ENCODE data around the gene BICDL1.

Gene BICDL1

DNA sequence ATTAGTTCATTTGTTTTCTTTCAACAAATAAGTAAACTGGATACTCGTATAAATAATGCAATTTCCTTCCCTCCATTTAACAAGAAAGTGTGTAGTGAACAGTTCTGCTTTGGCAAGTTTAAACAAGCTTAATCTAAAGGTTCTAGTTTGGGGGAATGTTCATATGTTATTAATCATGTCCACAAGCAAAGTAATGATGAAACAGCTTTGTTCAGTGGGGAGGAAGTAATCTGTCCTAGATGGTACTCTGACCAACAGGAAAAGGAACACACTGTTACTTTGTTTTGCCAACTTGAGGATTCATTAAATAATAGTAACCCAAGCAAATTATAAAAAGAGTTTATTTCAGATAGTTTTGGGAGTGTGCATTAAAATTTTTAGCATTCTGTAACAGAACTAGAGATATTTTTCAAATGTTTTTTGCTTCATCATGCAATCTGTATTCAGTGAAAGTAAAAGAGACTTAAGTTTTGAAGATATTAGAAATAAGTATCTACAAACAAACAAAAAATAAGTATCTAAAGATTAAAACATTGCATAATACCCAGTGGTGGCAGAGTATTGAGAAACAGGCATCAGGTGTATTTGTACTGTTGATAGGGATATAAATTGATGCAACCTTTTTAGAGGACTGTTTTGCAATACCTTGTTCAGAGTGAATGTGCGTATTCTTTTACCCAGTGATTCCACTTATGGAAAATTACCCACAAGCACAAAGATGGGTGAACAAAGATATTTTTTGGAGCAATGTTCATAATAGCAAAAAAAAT, 66.4 kb downstream of the BICDL1 start:
- no peak for DNase-seq

- DNase-seq, result no peak
These were observed 67.7 kb downstream of the BICDL1 start for GRCh38 chr12:120056739-120057138.

- DNase-seq, result no peak
These were observed 71.2 kb downstream of the BICDL1 start for GRCh38 chr12:120060196-120060595.

- no peak for DNase-seq
These were observed 71.7 kb downstream of the BICDL1 start for GRCh38 chr12:120060717-120061116.

GRCh38 chr12:120061575-120062214, 72.7 kb downstream of the BICDL1 start:
- DNase-seq, result no peak

DNA sequence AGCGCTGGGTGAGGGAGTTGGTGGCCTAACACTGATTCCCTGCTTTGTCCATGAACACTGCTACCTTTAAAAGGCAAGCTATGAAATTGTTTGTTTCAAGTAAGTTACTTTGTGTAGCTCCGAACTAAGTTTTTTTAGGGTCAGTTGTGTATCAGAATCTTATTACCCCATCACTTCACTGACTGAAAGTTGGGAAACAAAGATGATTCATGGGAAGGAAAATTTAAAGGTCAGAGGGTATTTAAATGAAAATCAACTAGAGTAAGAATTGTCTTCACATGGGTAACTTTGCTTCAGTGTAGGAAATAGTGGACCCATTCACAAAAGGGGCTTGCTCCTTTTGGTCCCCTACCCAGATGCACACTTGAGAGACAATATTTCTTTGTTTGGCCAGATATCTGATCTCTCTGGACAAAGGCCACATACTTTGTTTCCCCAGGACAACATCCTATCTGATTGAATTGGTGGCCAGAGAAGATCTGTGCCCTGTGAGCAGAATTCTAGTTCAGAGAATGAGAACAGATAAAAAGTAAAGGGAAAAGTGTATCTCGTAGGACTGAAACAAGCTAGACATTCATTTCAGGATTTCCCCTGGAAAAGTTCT, 74.0 kb downstream of the BICDL1 start:
- DNase-seq, result no peak

DNA sequence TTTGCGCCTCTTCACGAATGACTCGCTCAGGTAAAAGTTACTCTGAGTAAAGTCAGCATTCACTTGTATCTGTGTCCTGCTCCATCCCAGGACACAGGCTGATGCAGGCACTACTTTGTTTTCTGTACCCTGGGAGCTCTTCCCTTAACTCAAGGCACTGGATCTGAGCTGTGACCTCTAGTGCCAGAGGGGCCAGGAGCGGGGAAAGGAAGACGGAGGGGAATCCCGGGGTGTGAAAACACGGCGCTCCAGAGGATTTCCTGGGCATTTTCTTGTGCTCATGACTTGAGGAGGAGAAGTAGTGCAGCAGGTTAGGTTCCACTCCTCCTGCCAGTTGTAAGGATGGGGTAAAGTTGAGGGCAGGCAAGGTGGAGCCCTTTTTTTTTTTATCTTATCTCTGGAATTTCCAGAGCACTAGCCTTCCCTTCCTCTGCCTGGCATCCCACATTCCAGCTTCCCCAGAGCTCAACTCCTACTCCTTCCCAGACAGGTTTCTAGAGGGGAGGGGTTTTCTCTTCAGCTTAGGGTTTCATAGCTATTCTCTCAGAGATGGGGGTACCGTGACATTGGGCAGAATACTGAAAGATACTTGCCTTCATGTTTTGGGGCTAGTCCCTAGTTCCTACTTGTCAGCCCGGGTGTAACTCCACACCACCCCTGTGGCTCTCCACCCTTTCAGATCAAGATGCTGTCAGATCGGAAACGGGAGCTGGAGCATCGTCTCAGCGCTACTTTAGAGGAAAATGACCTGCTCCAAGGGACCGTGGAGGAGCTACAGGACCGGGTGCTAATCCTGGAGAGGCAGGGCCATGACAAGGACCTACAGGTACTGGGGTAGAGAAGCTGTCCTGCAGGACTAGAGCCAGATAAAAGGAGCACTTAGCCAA, 75.3 kb downstream of the BICDL1 start:
- no peak for DNase-seq

DNA sequence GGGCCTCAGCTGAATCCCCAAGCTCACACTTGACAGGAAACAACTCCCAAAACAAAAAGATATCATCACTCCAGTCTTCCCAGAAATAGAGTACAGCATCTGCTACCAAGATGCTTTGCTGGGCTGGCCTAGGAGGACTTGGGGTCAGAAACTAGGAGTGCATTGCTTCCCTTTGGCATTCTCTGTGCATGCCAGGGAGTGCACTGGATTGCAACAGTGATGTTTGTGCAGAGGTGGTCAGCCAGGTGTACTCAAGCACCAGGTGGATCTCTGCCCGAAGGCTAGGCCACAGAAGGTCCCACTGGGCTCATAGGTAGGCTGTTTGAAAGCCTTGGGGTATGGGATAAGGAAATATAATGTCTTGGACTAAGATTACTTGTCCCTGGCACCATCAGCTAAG, 76.4 kb downstream of the BICDL1 start:
- no peak for DNase-seq

GRCh38 chr12:120066341-120066740, 77.3 kb downstream of the BICDL1 start:
- DNase-seq, result no peak

- DNase-seq, result peak; percentile 38
These were observed 78.2 kb downstream of the BICDL1 start for GRCh38 chr12:120067084-120067869.

DNA sequence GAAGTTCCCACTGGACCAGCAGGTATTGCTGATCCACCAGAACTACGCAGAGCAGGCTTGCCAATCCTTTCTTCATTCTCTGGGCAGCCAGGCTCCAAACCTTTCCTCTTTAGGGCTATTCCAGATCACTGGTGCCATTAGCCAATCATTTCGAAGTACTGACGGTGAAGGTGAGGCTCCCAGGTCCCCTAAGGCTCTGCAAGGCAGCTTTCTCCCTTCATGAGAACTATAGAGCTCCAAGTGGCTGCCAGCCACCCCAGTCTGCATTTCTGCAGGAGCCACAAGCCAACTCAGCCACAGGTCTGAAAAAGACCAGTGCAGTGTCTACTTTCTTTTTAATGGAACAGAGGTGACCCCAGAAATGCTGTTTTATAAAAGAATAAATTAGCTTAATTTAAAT, 78.9 kb downstream of the BICDL1 start:
- DNase-seq, result no peak

- no peak for DNase-seq
These were observed 80.2 kb downstream of the BICDL1 start for GRCh38 chr12:120069278-120069677.

- no peak for DNase-seq
These were observed 82.5 kb downstream of the BICDL1 start for GRCh38 chr12:120071493-120072020.

DNA sequence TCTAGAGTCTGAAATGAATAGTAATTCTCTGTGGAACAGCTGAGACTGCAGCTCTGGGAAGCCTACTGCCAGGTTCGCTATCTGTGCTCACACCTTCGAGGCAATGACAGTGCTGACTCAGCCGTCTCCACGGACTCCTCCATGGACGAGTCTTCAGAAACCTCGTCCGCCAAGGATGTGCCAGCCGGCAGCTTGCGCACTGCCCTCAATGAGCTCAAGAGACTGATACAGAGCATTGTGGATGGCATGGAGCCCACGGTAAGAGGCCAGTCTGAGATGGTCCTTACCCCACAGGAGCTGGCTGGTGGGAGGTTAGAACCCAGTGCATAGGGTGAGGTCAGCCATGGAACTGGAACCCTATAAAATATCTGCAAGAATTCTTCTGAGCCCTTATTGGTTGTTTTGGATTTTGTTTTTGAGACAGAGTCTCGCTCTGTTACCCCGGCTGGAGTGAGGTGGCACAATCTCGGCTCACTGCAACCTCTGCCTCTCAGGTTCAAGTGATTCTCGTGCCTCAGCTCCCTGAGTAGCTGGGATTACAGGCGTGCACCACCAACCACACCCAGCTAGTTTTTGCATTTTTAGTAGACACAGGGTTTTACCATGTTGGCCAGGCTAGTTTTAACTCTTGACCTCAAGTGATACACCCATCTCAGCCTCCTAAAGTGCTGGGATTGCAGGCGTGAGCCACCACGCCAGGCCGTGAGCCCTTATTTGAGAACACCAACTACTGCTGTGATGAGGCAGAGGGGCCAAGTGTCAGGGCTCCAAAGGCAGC, 83.6 kb downstream of the BICDL1 start:
- no peak for DNase-seq

GRCh38 chr12:120075034-120075616, 86.1 kb downstream of the BICDL1 start:
- DNase-seq, result no peak

GRCh38 chr12:120076651-120077050, 87.6 kb downstream of the BICDL1 start:
- no peak for DNase-seq

DNA sequence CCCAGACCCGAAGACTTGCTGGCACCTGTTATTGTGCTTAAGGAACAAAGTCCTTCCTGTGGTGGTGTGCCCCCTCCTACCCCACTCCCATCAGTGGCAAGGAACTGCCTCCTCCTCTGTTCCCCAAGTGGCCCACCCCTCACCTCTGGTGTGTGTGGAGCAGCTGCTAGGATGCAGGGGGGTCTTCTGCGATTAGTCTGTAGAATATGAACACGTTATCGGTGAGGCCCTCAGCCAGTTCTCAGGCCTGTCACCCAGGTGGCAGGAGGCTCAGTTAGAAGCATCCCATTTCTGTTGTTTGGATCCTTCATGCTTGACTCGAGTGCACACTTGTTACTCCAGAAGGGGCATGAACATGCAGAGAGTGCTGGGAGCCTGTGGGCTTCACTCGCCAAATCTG, 88.2 kb downstream of the BICDL1 start:
- DNase-seq, result no peak

DNA sequence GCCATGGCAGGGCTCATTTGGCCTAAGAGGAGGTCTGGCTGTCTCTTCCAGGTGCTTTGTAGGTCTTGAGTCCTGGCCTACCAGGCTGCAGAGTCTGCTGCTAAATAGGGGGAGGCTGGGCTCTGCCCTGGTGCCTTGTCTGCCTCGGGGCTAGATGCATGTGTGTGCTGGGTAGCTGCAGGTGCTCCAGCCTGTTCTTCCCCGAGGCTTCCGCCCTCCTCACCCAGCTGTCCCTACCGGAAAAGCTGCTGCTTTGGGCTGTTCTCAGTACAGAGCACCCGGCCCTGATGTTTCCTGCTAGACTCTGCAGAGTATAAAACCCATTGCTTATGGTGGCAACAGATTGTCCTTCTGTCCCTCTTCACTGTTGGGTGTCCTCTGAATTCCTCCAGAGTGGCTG, 89.8 kb downstream of the BICDL1 start:
- no peak for DNase-seq

- no peak for DNase-seq
These were observed 90.7 kb downstream of the BICDL1 start for GRCh38 chr12:120079411-120080400.

DNA sequence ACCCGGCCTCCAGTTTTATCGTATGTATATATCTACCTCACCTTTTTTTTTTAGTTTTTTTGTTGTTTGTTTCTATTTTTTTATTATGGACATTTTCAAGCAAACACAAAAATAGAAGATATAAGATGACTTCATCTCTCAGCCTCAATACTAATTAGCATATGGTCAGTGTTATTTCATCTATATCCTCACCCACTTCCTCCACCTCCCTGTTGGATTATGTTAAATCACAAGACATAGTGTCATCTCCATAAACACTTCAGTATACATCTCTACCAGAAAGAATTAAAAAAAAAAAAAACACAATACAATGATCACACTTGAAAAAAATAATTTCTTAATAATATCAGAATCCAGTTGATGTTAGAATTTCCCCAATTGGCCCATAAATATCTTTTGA, 92.6 kb downstream of the BICDL1 start:
- no peak for DNase-seq

Measured in NCI-H146 (cell line).